Epithelial cell of proximal tubule (primary cell): ENCODE results near the gene PDE4D. TPM values are rescaled to one million over a fixed set of nuclear protein-coding genes. Genes with fewer than 3 reads are reported as not detected.

ENCODE experiments used
- DNase-seq: peaks from one replicate; pipeline ENCODE4 v3.0.0-alpha.2; 2011; ENCODE audit warnings: low read depth
- H3K4me3 ChIP-seq: 2 replicates; pipeline ENCODE4 v1.5.1; 2011; ENCODE audit warnings: low read depth, mild to moderate bottlenecking, low read length
- total RNA-seq: library from RNA; depleted of rRNA; stranded (reverse); fragments of >200 nt; gene quantifications from 2 replicates; pipeline ENCODE4 v1.2.3, GENCODE V29; 2015
- TF ChIP-seq, protein P1 (sequence below): conservative IDR thresholded peaks from 2 replicates; pipeline ENCODE4 v1.5.1; 2012; ENCODE audit warnings: low read depth, mild to moderate bottlenecking, low read length

Gene PDE4D
- total RNA-seq, 1 donor from 2014 or later, result 18.4 TPM

GRCh38 chr5:59099270-59099994 lies 794.1 kb downstream of the PDE4D start:
- TF ChIP-seq, protein P1, sequence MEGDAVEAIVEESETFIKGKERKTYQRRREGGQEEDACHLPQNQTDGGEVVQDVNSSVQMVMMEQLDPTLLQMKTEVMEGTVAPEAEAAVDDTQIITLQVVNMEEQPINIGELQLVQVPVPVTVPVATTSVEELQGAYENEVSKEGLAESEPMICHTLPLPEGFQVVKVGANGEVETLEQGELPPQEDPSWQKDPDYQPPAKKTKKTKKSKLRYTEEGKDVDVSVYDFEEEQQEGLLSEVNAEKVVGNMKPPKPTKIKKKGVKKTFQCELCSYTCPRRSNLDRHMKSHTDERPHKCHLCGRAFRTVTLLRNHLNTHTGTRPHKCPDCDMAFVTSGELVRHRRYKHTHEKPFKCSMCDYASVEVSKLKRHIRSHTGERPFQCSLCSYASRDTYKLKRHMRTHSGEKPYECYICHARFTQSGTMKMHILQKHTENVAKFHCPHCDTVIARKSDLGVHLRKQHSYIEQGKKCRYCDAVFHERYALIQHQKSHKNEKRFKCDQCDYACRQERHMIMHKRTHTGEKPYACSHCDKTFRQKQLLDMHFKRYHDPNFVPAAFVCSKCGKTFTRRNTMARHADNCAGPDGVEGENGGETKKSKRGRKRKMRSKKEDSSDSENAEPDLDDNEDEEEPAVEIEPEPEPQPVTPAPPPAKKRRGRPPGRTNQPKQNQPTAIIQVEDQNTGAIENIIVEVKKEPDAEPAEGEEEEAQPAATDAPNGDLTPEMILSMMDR, result no peak
- DNase-seq, result peak; percentile 33
- H3K4me3 ChIP-seq, result no peak overlapping the region

DNA sequence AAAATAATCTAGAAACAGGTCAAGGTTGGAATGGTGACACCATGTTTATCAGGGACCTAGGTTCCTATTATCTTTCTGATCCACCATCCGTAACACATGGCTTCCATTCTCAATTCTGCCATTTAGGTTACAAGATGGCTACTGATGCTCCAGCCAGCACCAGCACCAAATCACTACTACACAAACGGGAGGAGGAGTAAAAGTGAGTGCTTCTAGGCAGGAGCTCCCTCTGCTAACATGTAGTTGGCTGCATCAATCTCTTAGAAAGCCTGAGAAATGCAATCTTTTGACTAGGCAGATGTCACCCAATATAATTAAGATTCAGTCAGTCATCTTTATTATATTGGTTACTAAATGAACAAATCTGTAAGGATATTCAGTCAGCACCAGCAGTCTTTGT lies 794.8 kb downstream of the PDE4D start:
- DNase-seq, result no peak
- TF ChIP-seq, protein P1, result no peak

DNA sequence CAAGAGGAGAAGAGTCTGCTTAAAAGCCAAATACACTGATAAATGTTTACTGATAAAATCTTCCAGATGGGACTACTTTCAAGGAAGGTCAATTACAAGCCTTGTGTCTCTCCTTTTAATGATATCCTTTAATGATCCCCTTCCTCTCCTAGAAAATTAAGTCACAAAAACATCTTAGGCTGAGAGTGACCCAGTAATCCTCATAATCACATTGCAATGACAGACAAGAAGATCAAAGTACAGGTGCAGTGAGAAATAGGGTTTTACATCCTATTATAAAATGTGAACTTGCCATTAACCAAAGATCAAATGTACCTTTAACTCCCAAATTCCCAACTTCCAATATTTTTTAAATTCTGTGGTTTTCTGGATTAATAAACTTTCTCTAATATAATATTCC lies 795.8 kb downstream of the PDE4D start:
- TF ChIP-seq, protein P1, result no peak

More for the DNA sequence above, 794.8 kb downstream of the PDE4D start:
- H3K4me3 ChIP-seq, result no peak overlapping the region

GRCh38 chr5:59097116-59097515 lies 796.4 kb downstream of the PDE4D start:
- no peak for DNase-seq
- TF ChIP-seq, protein P1, result no peak
- no peak overlapping the region for H3K4me3 ChIP-seq

More for the DNA sequence above, 795.8 kb downstream of the PDE4D start:
- no peak overlapping the region for H3K4me3 ChIP-seq
- DNase-seq, result no peak

GRCh38 chr5:59095480-59095879 lies 798.0 kb downstream of the PDE4D start:
- TF ChIP-seq, protein P1, result no peak
- H3K4me3 ChIP-seq, result no peak overlapping the region
- DNase-seq, result no peak

GRCh38 chr5:59094864-59095263 lies 798.7 kb downstream of the PDE4D start:
- TF ChIP-seq, protein P1, result no peak
- no peak overlapping the region for H3K4me3 ChIP-seq
- DNase-seq, result no peak

- H3K4me3 ChIP-seq, result no peak overlapping the region
- TF ChIP-seq, protein P1, result no peak
- DNase-seq, result no peak
Measured at GRCh38 chr5:59093329-59093728, 800.2 kb downstream of the PDE4D start.
